BJ (cell line): Measurements from ENCODE around the gene NAPEPLD. TPM values are rescaled to one million over a fixed set of nuclear protein-coding genes. Genes with fewer than 3 reads are reported as not detected.

ENCODE experiments used
- CTCF ChIA-PET: fragments of 350-600 bp; formaldehyde crosslinking; extraction: SDS; loops from one replicate; lab custom pipeline; 2021; ENCODE audit warnings: antibody characterized with exemption, inconsistent platforms; lab: Yijun Ruan, JAX
- POLR2A ChIA-PET: fragments of 300-600 bp; sonication (Branson Sonifier 250); formaldehyde crosslinking; extraction: SDS; loops from one replicate; lab custom pipeline; 2021; ENCODE audit warnings: antibody characterized with exemption; lab: Charles Lee
- DNase-seq: peaks from one replicate; pipeline ENCODE4 v3.0.0-alpha.2; 2011; ENCODE audit warnings: low read depth
- H3K27me3 ChIP-seq: 2 replicates; pipeline ENCODE4 v1.6.0; 2011; ENCODE audit warnings: low read length; ENCODE audit not compliant: control insufficient read depth, insufficient read depth
- H3K36me3 ChIP-seq: 2 replicates; pipeline ENCODE4 v1.5.1; 2011; ENCODE audit warnings: low read length; ENCODE audit not compliant: control insufficient read depth, insufficient read depth
- H3K4me3 ChIP-seq: 2 replicates; pipeline ENCODE4 v1.5.1; 2011; ENCODE audit warnings: low read depth, mild to moderate bottlenecking, control low read depth, low read length
- polyA plus RNA-seq: library from polyadenylated mRNA; depleted of rRNA; stranded (reverse); fragments of >200 nt; gene quantifications from 2 replicates; pipeline ENCODE4 v1.2.3, GENCODE V29; 2011
- TF ChIP-seq, protein P1 (sequence below): IDR thresholded peaks from 2 replicates; pipeline ENCODE4 v1.5.1; 2011; ENCODE audit warnings: low read depth, mild to moderate bottlenecking, control low read depth, inconsistent platforms, low read length, moderate library complexity; ENCODE audit not compliant: insufficient read depth

The NAPEPLD gene
- polyA plus RNA-seq, 1 experiment, result 2.9 TPM

GRCh38 chr7:103130901-103131624 lies 17.8 kb downstream of the NAPEPLD start:
- CTCF ChIA-PET, result interaction anchor here (1.3 to 1.5 kb wide), 3 partner anchors 13 to 70 kb away, joined by 3 read pairs; no protein-coding TSS in a partner anchor
- no peaks in the 10 kb centered on the region; the same call in none of the 2 replicates for H3K36me3 ChIP-seq
- no peaks in the 10 kb centered on the region for H3K27me3 ChIP-seq
- no peak overlapping the region for H3K4me3 ChIP-seq
- TF ChIP-seq, protein P1, sequence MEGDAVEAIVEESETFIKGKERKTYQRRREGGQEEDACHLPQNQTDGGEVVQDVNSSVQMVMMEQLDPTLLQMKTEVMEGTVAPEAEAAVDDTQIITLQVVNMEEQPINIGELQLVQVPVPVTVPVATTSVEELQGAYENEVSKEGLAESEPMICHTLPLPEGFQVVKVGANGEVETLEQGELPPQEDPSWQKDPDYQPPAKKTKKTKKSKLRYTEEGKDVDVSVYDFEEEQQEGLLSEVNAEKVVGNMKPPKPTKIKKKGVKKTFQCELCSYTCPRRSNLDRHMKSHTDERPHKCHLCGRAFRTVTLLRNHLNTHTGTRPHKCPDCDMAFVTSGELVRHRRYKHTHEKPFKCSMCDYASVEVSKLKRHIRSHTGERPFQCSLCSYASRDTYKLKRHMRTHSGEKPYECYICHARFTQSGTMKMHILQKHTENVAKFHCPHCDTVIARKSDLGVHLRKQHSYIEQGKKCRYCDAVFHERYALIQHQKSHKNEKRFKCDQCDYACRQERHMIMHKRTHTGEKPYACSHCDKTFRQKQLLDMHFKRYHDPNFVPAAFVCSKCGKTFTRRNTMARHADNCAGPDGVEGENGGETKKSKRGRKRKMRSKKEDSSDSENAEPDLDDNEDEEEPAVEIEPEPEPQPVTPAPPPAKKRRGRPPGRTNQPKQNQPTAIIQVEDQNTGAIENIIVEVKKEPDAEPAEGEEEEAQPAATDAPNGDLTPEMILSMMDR, result no peak
- POLR2A ChIA-PET, result no interaction called here
- DNase-seq, result no peak

DNA sequence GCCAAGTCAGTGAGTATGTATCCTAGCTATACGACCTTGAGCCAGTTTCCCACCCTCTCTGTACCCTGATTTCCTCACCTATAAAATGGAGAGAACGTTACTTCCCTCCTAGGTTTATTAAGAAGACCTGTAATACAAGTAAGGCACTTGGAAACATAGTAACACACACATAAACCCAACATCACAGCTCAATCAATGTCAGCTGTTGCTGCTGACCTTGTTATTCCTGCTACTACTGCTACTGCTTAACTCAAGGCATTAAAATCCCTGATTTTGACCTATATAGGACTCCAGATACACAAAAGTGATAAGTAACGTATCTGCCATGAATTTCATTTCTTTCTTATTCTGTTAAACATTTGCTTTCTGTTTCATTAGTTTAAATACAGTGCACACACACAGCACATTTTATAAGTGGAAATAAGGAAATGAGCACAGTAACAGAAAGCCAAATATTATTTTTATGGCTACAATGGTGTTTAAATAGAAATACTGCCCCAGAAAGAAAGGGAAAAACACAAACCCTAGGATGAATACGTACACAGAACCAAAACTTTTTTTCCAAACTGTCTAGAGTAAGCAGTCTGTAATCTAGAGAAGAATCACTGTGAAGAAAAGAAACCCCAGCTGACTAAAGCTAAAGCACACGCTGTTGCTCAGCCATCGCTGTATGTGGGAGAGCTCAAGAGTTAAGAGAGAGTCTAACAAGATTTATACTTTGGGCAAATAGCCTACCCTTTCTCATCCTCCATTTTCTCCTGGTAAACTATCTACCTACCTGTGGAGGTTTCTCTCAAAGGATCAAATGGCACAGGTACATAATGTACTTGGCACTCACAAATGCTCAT lies 19.0 kb downstream of the NAPEPLD start:
- ChIA-PET POLR2A (no interaction called here), CTCF (interaction anchor here (0.9 to 1.4 kb wide), 3 partner anchors 9 to 68 kb away, joined by 3 read pairs; no protein-coding TSS in a partner anchor)
- Histone ChIP-seq H3K27me3 (no peaks in the 10 kb centered on the region), H3K36me3 (no peaks in the 10 kb centered on the region; the same call in none of the 2 replicates), H3K4me3 (no peak overlapping the region)
- no peak for DNase-seq
- TF ChIP-seq, protein P1, result no peak

DNA sequence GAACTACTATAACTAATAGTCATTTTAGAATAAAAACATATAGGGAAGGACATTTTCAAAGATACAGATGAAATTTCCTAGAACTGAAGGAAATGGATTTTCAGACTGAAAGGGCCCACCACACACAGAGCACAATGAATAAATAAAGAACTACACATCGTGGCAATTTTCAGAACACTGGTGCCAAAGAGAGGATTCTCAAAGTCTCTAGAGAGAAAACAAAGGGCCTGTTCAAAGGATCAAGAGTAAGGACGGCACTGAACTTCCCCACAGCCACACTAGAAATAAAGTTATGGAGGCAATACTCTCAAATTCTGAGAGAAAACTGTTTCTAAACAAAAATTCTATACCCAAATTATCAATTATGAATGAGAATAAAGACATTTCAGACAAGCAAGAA lies 21.9 kb downstream of the NAPEPLD start:
- POLR2A ChIA-PET, result no interaction called here
- H3K27me3 ChIP-seq, result no peaks in the 10 kb centered on the region
- no peak overlapping the region for H3K4me3 ChIP-seq
- TF ChIP-seq, protein P1, result no peak
- DNase-seq, result no peak
- CTCF ChIA-PET, result no interaction called here
- peaks cover 2% of the 10 kb centered on the region for H3K36me3 ChIP-seq

- TF ChIP-seq, protein P1, result no peak
- no peaks in the 10 kb centered on the region for H3K27me3 ChIP-seq
- CTCF ChIA-PET, result no interaction called here
- H3K36me3 ChIP-seq, result peaks cover 2% of the 10 kb centered on the region
- no peak overlapping the region for H3K4me3 ChIP-seq
- no peak for DNase-seq
- POLR2A ChIA-PET, result no interaction called here
Measured at GRCh38 chr7:103124429-103124979, 24.4 kb downstream of the NAPEPLD start.

GRCh38 chr7:103123529-103123928 lies 25.4 kb downstream of the NAPEPLD start:
- no peak overlapping the region for H3K4me3 ChIP-seq
- CTCF ChIA-PET, result no interaction called here
- no peaks in the 10 kb centered on the region for H3K27me3 ChIP-seq
- POLR2A ChIA-PET, result no interaction called here
- TF ChIP-seq, protein P1, result no peak
- no peak for DNase-seq
- peaks cover 2% of the 10 kb centered on the region for H3K36me3 ChIP-seq
